Esophagus (tissue), 2 donors: ENCODE measurements around the gene MIPOL1. TPM values are rescaled to one million over a fixed set of nuclear protein-coding genes. Genes with fewer than 3 reads are reported as not detected.

Experiments used
- H3K27ac ChIP-seq, 2 donors: one replicate each; pipeline ENCODE4 v1.5.1; 2013; ENCODE audit warnings: low read depth in 2 of 2, mild to moderate bottlenecking in 2 of 2, inconsistent platforms in 1 of 2, low read length in 1 of 2, moderate library complexity in 1 of 2
- H3K27me3 ChIP-seq, 2 donors: one replicate each; pipeline ENCODE4 v1.6.1; 2013; ENCODE audit warnings: low read length in 2 of 2, control low read depth in 1 of 2, mild to moderate bottlenecking in 1 of 2; ENCODE audit not compliant: insufficient read depth in 2 of 2, control insufficient read depth in 1 of 2
- H3K36me3 ChIP-seq, 2 donors: one replicate each; pipeline ENCODE4 v1.6.1; 2013; ENCODE audit warnings: low read length in 1 of 2; ENCODE audit not compliant: control insufficient read depth in 2 of 2, insufficient read depth in 2 of 2
- H3K4me1 ChIP-seq, 2 donors: one replicate each; pipeline ENCODE4 v1.6.1; 2013; ENCODE audit warnings: low read length in 1 of 2; ENCODE audit not compliant: control insufficient read depth in 2 of 2, insufficient read depth in 2 of 2
- H3K4me3 ChIP-seq, 2 donors: one replicate each; pipeline ENCODE4 v1.5.1; 2013; ENCODE audit warnings: low read length in 2 of 2, mild to moderate bottlenecking in 2 of 2, low read depth in 1 of 2, moderate library complexity in 1 of 2
- H3K9me3 ChIP-seq, 2 donors: one replicate each; pipeline ENCODE4 v1.6.1; 2013; ENCODE audit warnings: mild to moderate bottlenecking in 2 of 2, low read depth in 1 of 2, low read length in 1 of 2, moderate library complexity in 1 of 2; ENCODE audit not compliant: control insufficient read depth in 2 of 2, insufficient read depth in 1 of 2
- WGBS, 2 donors: extraction: QIAGEN DNeasy Blood & Tissue Kit; methylation state at CpG; one replicate each; pipeline ENCODE4 v1.1.7; 2013; 5-methylcytosine and 5-hydroxymethylcytosine counted together
- polyA plus RNA-seq, 2 donors: library from polyadenylated mRNA; stranded (reverse); fragments of 200-250 nt; gene quantifications; one replicate each; pipeline ENCODE4 v1.2.3, GENCODE V29; 2013
- donor health status: healthy with polysubstance abuse.
- donor health status: Bipolar disorder and iron deficiency.

MIPOL1 gene
- polyA plus RNA-seq, 2 donors, result 1.5 to 2.2 TPM

DNA sequence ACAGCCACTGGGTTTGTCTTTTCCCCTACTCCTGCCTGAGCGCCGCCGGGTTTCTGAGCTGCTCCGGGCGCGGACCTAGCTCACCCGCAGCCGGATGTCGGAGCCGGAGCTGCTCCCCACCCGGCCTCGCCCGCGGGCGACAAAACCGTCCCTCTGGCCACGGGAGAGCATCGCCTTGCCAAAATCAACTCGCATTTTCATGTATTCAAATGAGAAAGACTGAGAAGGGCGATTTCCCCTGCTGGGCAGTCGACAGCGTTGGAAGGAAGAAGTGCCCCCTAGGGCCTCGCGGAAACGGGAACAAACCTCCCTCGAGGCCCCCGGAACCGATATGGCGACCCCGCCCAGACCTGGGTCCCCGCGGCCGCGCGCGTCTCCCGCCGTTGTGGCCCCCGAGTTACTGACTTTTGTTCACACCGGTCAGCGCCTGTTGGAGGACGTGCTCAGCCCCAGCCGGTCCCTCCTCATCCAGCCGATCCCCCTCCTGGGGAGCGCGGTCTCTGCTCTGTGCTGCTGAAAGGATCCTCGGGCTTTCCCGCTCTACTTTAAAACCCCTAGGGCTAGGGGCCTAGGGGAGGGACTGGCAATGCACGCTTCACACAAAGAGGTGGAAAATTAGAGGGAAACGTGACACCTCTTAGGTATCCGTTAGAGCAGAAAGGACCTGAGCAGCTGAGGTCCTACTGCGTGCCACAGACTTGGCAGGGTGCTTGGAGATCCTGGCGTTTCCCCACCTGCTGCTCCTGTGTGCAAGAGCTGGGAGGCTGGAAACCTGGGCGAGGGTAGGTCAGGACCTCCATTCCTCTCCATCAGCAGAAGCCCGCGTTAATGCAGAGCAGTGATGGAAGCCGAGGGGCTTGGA is 402.0 kb downstream of the MIPOL1 start:
- H3K4me1 ChIP-seq, result peaks cover 0 to 10% of the 10 kb centered on the region in 2 donors
- 4 to 5% methylated on average over 57 of the region's 57 CpGs for WGBS, 2 donors
- peak overlapping the region; percentile 34 to 49 for H3K4me3 ChIP-seq
- peaks cover 0 to 2% of the 10 kb centered on the region in 2 donors for H3K9me3 ChIP-seq
- H3K36me3 ChIP-seq, result no peaks in the 10 kb centered on the region
- peaks cover 0 to 3% of the 10 kb centered on the region in 2 donors for H3K27me3 ChIP-seq
- peak overlapping the region; percentile 6 to 30 for H3K27ac ChIP-seq

DNA sequence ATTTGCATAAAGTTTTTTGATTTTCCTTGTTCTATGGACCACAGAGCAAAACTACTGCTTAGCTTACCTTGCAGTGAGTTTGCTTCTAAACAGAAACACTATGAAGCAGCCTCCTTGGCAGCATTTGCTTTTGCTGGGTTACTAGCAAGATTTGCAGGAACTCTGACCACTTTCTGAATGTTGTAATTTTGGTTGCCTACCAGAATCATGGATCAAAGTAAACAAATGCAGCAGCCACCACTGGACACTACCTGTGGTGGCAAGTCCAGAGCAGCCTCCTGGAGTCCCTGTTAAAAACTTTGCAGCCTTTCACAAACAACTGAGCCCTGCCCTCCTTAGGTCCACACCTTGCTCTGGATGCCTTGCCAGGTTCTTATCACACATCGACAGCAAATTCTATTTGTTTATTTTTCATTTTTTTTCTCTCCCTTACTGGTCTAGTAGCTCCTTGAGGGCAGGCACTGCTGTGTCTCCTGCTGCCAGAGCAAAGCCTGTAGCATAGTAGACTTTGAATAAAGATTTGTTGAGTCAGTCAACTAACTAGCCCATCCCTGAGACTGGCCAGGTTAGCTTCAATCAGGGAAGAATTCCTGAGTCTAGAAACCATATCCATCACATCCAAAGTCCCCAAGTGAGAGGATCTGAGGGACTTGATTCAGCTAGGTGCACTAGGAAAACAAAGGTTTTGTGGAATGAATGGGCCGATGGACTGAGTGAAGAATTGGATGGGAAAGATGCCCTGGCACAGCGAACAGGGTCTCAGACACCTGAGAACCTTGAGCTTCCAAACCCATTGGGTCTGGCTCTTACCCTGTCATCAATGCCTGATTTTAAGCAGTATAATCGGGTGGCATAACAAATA is 403.4 kb downstream of the MIPOL1 start:
- H3K27me3 ChIP-seq, result peaks cover 0 to 3% of the 10 kb centered on the region in 2 donors
- H3K9me3 ChIP-seq, result peaks cover 0 to 2% of the 10 kb centered on the region in 2 donors
- no peak overlapping the region for H3K27ac ChIP-seq
- H3K4me3 ChIP-seq, result no peak overlapping the region
- peaks cover 0 to 10% of the 10 kb centered on the region in 2 donors for H3K4me1 ChIP-seq
- WGBS, 2 donors, result 52 to 54% methylated on average over 4 of the region's 4 CpGs
- no peaks in the 10 kb centered on the region for H3K36me3 ChIP-seq

GRCh38 chr14:37601865-37602264 is 404.1 kb downstream of the MIPOL1 start:
- H3K4me1 ChIP-seq, result peaks cover 0 to 10% of the 10 kb centered on the region in 2 donors
- peaks cover 0 to 2% of the 10 kb centered on the region in 2 donors for H3K9me3 ChIP-seq
- no peak overlapping the region for H3K27ac ChIP-seq
- H3K36me3 ChIP-seq, result no peaks in the 10 kb centered on the region
- WGBS, 2 donors, result 33 to 34% methylated on average over 22 of the region's 22 CpGs
- no peak overlapping the region for H3K4me3 ChIP-seq
- peaks cover 0 to 3% of the 10 kb centered on the region in 2 donors for H3K27me3 ChIP-seq

Other genes starting within 250 kb of the MIPOL1 start
- gene SLC25A21, start 25.3 kb upstream of the MIPOL1 start, polyA plus RNA-seq, result under 1 TPM; 0.53 to 0.74 TPM